Activated naive CD4-positive, alpha-beta T cell treated with anti-CD3 and anti-CD28 coated beads, Interleukin-2, amount 10 ng/mL, durations not matched to agents 5 hours and 36 hours (primary cell): ENCODE data around the gene IGSF21. TPM values are rescaled to one million over a fixed set of nuclear protein-coding genes. Genes with fewer than 3 reads are reported as not detected.

Source experiments
- total RNA-seq, 2 experiments: library from RNA; stranded (reverse); gene quantifications; one replicate each; pipeline ENCODE4 v1.2.3, GENCODE V29; 2021

IGSF21 gene
- not detected for total RNA-seq

DNA sequence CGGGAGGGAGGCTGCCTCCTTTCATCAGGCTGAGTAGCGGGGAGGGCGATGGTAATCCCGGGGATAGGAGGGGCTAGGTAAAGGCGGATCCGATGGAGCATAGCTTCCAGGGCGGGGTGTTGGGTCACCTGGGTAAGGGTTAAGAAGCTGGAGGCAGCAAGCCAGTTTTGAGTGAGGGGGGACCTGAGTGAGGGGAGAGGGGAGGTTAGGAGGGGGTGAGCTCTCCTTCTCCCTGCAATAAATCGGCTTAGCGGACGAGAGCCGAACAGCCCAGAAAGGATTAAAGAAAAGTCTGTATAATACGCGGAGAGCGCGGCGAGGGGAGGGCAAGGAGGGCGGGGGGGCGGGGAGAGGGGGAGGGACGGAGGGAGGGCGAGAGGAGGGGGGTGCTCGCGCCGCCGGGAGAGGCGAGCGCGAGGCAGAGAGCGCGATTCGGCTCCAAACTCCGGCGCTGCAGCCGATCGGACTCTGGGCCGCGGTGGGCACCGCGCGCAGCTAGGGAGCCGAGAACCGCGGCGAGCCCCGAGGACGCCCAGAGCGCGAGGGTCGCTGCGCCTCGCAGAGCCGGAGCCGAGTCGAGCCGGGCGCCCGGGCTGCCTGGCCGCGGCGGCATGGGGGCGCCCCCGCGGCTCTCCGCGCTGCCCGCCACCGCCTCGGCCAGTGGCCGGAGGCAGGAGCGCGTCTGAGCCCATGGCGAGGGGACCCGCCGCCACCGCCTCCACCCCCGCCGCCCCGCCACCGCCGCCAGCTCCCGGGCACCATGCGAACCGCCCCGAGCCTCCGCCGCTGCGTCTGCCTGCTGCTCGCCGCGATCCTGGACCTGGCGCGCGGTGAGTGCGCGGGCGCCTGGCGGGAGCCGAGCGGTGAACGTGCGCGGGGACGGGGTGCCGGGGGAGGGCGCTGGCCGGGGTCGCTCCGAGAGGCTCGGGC lies at the start of gene IGSF21:
Gene IGSF21 (plus strand): TSS at position 430 of the 930 bp plus-strand sequence. CDS start 331 bp downstream, at position 761.

